ENCODE results near the gene NR6A1.

DNA sequence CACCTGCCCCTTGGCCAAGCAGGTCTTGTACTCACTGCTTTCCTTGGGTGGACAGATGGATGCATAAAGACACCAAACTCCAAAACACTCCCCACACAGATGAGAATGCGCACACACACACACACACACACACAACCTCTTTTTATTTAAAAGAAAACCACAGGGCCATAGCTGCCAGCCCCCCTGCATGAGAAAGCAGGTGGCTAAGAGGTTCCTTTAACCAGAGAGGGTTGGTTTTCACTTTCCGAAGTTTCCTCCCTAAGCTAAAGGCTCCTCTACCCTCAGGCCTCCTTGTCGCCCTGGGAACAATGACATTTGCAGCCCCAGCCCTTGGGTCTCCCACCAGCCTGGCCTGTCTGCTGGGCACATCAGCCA, 275.0 kb downstream of the NR6A1 start:
- TF ChIP-seq, protein P1, sequence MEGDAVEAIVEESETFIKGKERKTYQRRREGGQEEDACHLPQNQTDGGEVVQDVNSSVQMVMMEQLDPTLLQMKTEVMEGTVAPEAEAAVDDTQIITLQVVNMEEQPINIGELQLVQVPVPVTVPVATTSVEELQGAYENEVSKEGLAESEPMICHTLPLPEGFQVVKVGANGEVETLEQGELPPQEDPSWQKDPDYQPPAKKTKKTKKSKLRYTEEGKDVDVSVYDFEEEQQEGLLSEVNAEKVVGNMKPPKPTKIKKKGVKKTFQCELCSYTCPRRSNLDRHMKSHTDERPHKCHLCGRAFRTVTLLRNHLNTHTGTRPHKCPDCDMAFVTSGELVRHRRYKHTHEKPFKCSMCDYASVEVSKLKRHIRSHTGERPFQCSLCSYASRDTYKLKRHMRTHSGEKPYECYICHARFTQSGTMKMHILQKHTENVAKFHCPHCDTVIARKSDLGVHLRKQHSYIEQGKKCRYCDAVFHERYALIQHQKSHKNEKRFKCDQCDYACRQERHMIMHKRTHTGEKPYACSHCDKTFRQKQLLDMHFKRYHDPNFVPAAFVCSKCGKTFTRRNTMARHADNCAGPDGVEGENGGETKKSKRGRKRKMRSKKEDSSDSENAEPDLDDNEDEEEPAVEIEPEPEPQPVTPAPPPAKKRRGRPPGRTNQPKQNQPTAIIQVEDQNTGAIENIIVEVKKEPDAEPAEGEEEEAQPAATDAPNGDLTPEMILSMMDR (IDR thresholded peaks at IDR 0.05; ENCODE audit: insufficient read depth, low read length, poor library complexity, severe bottlenecking): no peak
- no peak for TF ChIP-seq EZH2phosphoT487 (conservative IDR thresholded peaks at IDR 0.05; ENCODE audit: low read length)
